Brain pericyte (primary cell): ENCODE data around the gene AKAP9.
"Not testable (repeated sequence)": the region's sequence is repeated elsewhere in the genome, so short reads cannot be mapped to it uniquely, and the experiment has no call there.

Source experiments
- DNase-seq: peaks from one replicate; pipeline ENCODE4 v3.0.0-alpha.2; 2012; ENCODE audit warnings: low read depth, low spot score

The AKAP9 gene

GRCh38 chr7:92058899-92059298 is 118.2 kb downstream of the AKAP9 start:
- DNase-seq, result no peak

- DNase-seq, result no peak
Observed at GRCh38 chr7:92061154-92061553, 120.5 kb downstream of the AKAP9 start.

GRCh38 chr7:92064438-92065029 is 123.9 kb downstream of the AKAP9 start:
- DNase-seq, result no peak

GRCh38 chr7:92071032-92071431 is 130.4 kb downstream of the AKAP9 start:
- DNase-seq, result no peak

- no peak for DNase-seq
Observed at GRCh38 chr7:92072121-92072520, 131.5 kb downstream of the AKAP9 start.

GRCh38 chr7:92072708-92073107 is 132.0 kb downstream of the AKAP9 start:
- no peak for DNase-seq

GRCh38 chr7:92075455-92076158 is 134.9 kb downstream of the AKAP9 start:
- no peak for DNase-seq

GRCh38 chr7:92076509-92076908 is 135.8 kb downstream of the AKAP9 start:
- no peak for DNase-seq

- DNase-seq, result not testable (repeated sequence)
Observed at GRCh38 chr7:92083922-92084321, 143.3 kb downstream of the AKAP9 start.

- DNase-seq, result no peak
Observed at GRCh38 chr7:92088266-92088665, 147.6 kb downstream of the AKAP9 start.

- DNase-seq, result no peak
Observed at GRCh38 chr7:92092210-92092609, 151.5 kb downstream of the AKAP9 start.

- no peak for DNase-seq
Observed at GRCh38 chr7:92095380-92095779, 154.7 kb downstream of the AKAP9 start.

GRCh38 chr7:92100534-92100933 is 159.9 kb downstream of the AKAP9 start:
- DNase-seq, result no peak

GRCh38 chr7:92102862-92103261 is 162.2 kb downstream of the AKAP9 start:
- not testable (repeated sequence) for DNase-seq

GRCh38 chr7:92108821-92109220 is 168.2 kb downstream of the AKAP9 start:
- no peak for DNase-seq

- no peak for DNase-seq
Observed at GRCh38 chr7:92110857-92111256, 170.2 kb downstream of the AKAP9 start.

GRCh38 chr7:92115821-92116220 is 175.2 kb downstream of the AKAP9 start:
- DNase-seq, result no peak

- DNase-seq, result no peak
Observed at GRCh38 chr7:92116949-92117348, 176.3 kb downstream of the AKAP9 start.

- no peak for DNase-seq
Observed at GRCh38 chr7:92119213-92119759, 178.6 kb downstream of the AKAP9 start.

GRCh38 chr7:92121681-92122080 is 181.0 kb downstream of the AKAP9 start:
- no peak for DNase-seq

- no peak for DNase-seq
Observed at GRCh38 chr7:92131093-92131492, 190.4 kb downstream of the AKAP9 start.

GRCh38 chr7:92131764-92132330 is 191.2 kb downstream of the AKAP9 start:
- DNase-seq, result no peak
